ENCODE measurements around the gene VAT1. TPM values are rescaled to one million over a fixed set of nuclear protein-coding genes. Genes with fewer than 3 reads are reported as not detected.
"Not testable (repeated sequence)": the region's sequence is repeated elsewhere in the genome, so short reads cannot be mapped to it uniquely, and the experiment has no call there.

Gene VAT1
- polyA plus RNA-seq, 1 donor from 2014 or later = 151 TPM

DNA sequence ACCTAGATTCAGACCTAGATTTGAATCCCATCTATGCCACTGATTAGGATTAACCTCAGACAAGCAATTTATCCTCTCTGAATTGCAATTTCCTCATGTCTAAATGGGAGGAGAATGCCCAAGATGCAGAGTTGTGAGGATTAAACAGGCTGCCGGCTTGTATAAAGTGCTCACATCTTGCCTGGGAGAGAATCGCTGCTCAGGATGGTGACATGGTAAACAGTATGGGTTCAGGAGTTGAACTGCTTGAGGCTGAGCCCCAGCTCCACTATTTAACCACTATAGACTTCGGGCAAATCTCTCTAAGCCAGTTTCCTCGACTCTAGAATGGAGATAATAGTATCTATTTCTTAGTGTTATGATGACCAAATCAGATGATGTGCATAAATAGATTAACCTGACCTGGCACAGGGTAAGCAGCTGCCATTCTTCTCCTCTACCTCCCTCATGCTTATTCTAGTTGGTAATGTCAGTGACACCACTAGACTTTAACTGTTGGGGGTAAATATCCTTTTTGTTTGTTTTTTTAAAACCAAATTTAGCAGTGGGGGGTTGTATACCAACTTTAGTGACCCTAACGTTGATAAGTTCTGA lies 24.7 kb downstream of the VAT1 start:
- TF ChIP-seq, protein P1, sequence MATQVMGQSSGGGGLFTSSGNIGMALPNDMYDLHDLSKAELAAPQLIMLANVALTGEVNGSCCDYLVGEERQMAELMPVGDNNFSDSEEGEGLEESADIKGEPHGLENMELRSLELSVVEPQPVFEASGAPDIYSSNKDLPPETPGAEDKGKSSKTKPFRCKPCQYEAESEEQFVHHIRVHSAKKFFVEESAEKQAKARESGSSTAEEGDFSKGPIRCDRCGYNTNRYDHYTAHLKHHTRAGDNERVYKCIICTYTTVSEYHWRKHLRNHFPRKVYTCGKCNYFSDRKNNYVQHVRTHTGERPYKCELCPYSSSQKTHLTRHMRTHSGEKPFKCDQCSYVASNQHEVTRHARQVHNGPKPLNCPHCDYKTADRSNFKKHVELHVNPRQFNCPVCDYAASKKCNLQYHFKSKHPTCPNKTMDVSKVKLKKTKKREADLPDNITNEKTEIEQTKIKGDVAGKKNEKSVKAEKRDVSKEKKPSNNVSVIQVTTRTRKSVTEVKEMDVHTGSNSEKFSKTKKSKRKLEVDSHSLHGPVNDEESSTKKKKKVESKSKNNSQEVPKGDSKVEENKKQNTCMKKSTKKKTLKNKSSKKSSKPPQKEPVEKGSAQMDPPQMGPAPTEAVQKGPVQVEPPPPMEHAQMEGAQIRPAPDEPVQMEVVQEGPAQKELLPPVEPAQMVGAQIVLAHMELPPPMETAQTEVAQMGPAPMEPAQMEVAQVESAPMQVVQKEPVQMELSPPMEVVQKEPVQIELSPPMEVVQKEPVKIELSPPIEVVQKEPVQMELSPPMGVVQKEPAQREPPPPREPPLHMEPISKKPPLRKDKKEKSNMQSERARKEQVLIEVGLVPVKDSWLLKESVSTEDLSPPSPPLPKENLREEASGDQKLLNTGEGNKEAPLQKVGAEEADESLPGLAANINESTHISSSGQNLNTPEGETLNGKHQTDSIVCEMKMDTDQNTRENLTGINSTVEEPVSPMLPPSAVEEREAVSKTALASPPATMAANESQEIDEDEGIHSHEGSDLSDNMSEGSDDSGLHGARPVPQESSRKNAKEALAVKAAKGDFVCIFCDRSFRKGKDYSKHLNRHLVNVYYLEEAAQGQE (IDR thresholded peaks at IDR 0.05; ENCODE audit: borderline replicate concordance) = no peak
- no peak for TF ChIP-seq POLR2AphosphoS5 (IDR thresholded peaks at IDR 0.05)
- TF ChIP-seq EZH2 (IDR thresholded peaks at IDR 0.05; ENCODE audit: borderline replicate concordance, insufficient read depth, low read length, poor library complexity, severe bottlenecking) = no peak
- no peak for TF ChIP-seq RAD21 (conservative IDR thresholded peaks at IDR 0.05)
- no peak for TF ChIP-seq EP300 (conservative IDR thresholded peaks at IDR 0.05; ENCODE audit: poor library complexity, severe bottlenecking)
- TF ChIP-seq, protein P2, sequence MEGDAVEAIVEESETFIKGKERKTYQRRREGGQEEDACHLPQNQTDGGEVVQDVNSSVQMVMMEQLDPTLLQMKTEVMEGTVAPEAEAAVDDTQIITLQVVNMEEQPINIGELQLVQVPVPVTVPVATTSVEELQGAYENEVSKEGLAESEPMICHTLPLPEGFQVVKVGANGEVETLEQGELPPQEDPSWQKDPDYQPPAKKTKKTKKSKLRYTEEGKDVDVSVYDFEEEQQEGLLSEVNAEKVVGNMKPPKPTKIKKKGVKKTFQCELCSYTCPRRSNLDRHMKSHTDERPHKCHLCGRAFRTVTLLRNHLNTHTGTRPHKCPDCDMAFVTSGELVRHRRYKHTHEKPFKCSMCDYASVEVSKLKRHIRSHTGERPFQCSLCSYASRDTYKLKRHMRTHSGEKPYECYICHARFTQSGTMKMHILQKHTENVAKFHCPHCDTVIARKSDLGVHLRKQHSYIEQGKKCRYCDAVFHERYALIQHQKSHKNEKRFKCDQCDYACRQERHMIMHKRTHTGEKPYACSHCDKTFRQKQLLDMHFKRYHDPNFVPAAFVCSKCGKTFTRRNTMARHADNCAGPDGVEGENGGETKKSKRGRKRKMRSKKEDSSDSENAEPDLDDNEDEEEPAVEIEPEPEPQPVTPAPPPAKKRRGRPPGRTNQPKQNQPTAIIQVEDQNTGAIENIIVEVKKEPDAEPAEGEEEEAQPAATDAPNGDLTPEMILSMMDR (IDR thresholded peaks at IDR 0.05; ENCODE audit: poor library complexity, severe bottlenecking) = no peak
- no peak for TF ChIP-seq SMC3 (conservative IDR thresholded peaks at IDR 0.05; ENCODE audit: poor library complexity)
- TF ChIP-seq TAF1 (IDR thresholded peaks at IDR 0.05; ENCODE audit: low read depth) = no peak
- TF ChIP-seq MXI1 (conservative IDR thresholded peaks at IDR 0.05; ENCODE audit: poor library complexity, severe bottlenecking) = no peak
- Histone ChIP-seq H3K27me3 (ENCODE audit: insufficient read depth, low read depth, low read length) (no peaks in the 10 kb centered on the region), H3K36me3 (ENCODE audit: insufficient read depth, low read length) (no peaks in the 10 kb centered on the region), H2AFZ (ENCODE audit: low read depth, low read length) (no peak overlapping the region), H3F3A (ENCODE audit: insufficient read depth, low read length, poor library complexity, severe bottlenecking) (no peaks in the 10 kb centered on the region), H3K9me2 (ENCODE audit: insufficient read depth, low read length) (no peaks in the 10 kb centered on the region), H3K4me2 (ENCODE audit: low read length) (peak overlapping the region; percentile 53), H3K79me2 (replicated peaks; ENCODE audit: insufficient read depth, low read length) (peaks cover 15% of the 10 kb centered on the region), H3K27ac (ENCODE audit: low read length) (peak overlapping the region; percentile 63), H3K4me3 (ENCODE audit: low read length) (peak overlapping the region; percentile 81), H3K9me3 (ENCODE audit: low read length) (no peaks in the 10 kb centered on the region), H3K9ac (ENCODE audit: low read length) (peak overlapping the region; percentile 34), H4K20me1 (ENCODE audit: insufficient read depth) (no peaks in the 10 kb centered on the region)

GRCh38 chr17:42993913-42994312 lies 28.3 kb downstream of the VAT1 start:
- not testable (repeated sequence) for H3K79me2 ChIP-seq (replicated peaks; ENCODE audit: insufficient read depth, low read length); H3K9me3 ChIP-seq (ENCODE audit: low read length); H3K9me2 ChIP-seq (ENCODE audit: insufficient read depth, low read length); H3K4me3 ChIP-seq (ENCODE audit: low read length); H3F3A ChIP-seq (ENCODE audit: insufficient read depth, low read length, poor library complexity, severe bottlenecking); H3K9ac ChIP-seq (ENCODE audit: low read length); H3K36me3 ChIP-seq (ENCODE audit: insufficient read depth, low read length); H3K27ac ChIP-seq (ENCODE audit: low read length); H3K27me3 ChIP-seq (ENCODE audit: insufficient read depth, low read depth, low read length); H4K20me1 ChIP-seq (ENCODE audit: insufficient read depth); H2AFZ ChIP-seq (ENCODE audit: low read depth, low read length); H3K4me2 ChIP-seq (ENCODE audit: low read length)

- Histone ChIP-seq H3K36me3 (ENCODE audit: insufficient read depth, low read length) (peaks cover 12% of the 10 kb centered on the region), H3K27ac (ENCODE audit: low read length) (no peak overlapping the region)
Observed at GRCh38 chr17:42992872-42993271, 29.3 kb downstream of the VAT1 start.

More at GRCh38 chr17:42992872-42993271, 29.3 kb downstream of the VAT1 start:
- Histone ChIP-seq H3K4me3 (ENCODE audit: low read length) (no peak overlapping the region), H3K9me3 (ENCODE audit: low read length) (no peaks in the 10 kb centered on the region), H3K27me3 (ENCODE audit: insufficient read depth, low read depth, low read length) (no peaks in the 10 kb centered on the region), H3K9ac (ENCODE audit: low read length) (no peak overlapping the region), H4K20me1 (ENCODE audit: insufficient read depth) (no peaks in the 10 kb centered on the region), H3K4me2 (ENCODE audit: low read length) (no peak overlapping the region), H2AFZ (ENCODE audit: low read depth, low read length) (no peak overlapping the region), H3F3A (ENCODE audit: insufficient read depth, low read length, poor library complexity, severe bottlenecking) (no peaks in the 10 kb centered on the region), H3K9me2 (ENCODE audit: insufficient read depth, low read length) (no peaks in the 10 kb centered on the region), H3K79me2 (replicated peaks; ENCODE audit: insufficient read depth, low read length) (no peaks in the 10 kb centered on the region)
- TF ChIP-seq, protein P1 (IDR thresholded peaks at IDR 0.05; ENCODE audit: borderline replicate concordance) = no peak
- TF ChIP-seq MXI1 (conservative IDR thresholded peaks at IDR 0.05; ENCODE audit: poor library complexity, severe bottlenecking) (no peak), RAD21 (conservative IDR thresholded peaks at IDR 0.05) (no peak), SMC3 (conservative IDR thresholded peaks at IDR 0.05; ENCODE audit: poor library complexity) (no peak), POLR2AphosphoS5 (IDR thresholded peaks at IDR 0.05) (no peak), TAF1 (IDR thresholded peaks at IDR 0.05; ENCODE audit: low read depth) (no peak), EZH2 (IDR thresholded peaks at IDR 0.05; ENCODE audit: borderline replicate concordance, insufficient read depth, low read length, poor library complexity, severe bottlenecking) (no peak), EP300 (conservative IDR thresholded peaks at IDR 0.05; ENCODE audit: poor library complexity, severe bottlenecking) (no peak)
- TF ChIP-seq, protein P2 (IDR thresholded peaks at IDR 0.05; ENCODE audit: poor library complexity, severe bottlenecking) = no peak

Measured in neural cell (in vitro differentiated cells).